CD8-positive, alpha-beta memory T cell (primary cell): ENCODE measurements around the gene RNU6-1. TPM values are rescaled to one million over a fixed set of nuclear protein-coding genes. Genes with fewer than 3 reads are reported as not detected.
A peak's percentile ranks its signal among the peaks of the same experiment; 100 is the strongest.

Experiments
- CTCF ChIA-PET: fragments of 350-600 bp; sonication (Branson Sonifier 250); formaldehyde crosslinking; loops from one replicate; lab custom pipeline; 2021; ENCODE audit warnings: antibody characterized with exemption; lab: Charles Lee
- POLR2A ChIA-PET: fragments of 350-600 bp; sonication (Branson Sonifier 250); formaldehyde crosslinking; loops from one replicate; lab custom pipeline; 2021; ENCODE audit warnings: antibody characterized with exemption; lab: Charles Lee
- DNase-seq, 5 donors: peaks; one replicate each; pipeline versions ENCODE4 v3.0.0 to v3.0.0-alpha.2; 2020 to 2022; ENCODE audit warnings: mixed read lengths in 1 of 5
- H3K27ac ChIP-seq: one replicate; pipeline ENCODE4 v1.7.0; 2013; ENCODE audit warnings: low read depth, mild to moderate bottlenecking, low read length, moderate library complexity
- H3K27me3 ChIP-seq: 2 replicates; pipeline ENCODE4 v1.7.0; 2013; ENCODE audit warnings: low read length, mild to moderate bottlenecking; ENCODE audit not compliant: insufficient read depth, poor library complexity, severe bottlenecking
- H3K36me3 ChIP-seq: 2 replicates; pipeline ENCODE4 v1.7.0; 2013; ENCODE audit warnings: mild to moderate bottlenecking, low read length, moderate library complexity; ENCODE audit not compliant: insufficient read depth
- H3K4me1 ChIP-seq: 2 replicates; pipeline ENCODE4 v1.7.0; 2013; ENCODE audit warnings: mild to moderate bottlenecking, low read length, moderate library complexity; ENCODE audit not compliant: insufficient read depth
- H3K4me3 ChIP-seq: 2 replicates; pipeline ENCODE4 v1.7.0; 2013; ENCODE audit warnings: mild to moderate bottlenecking, low read length
- H3K9me3 ChIP-seq: 2 replicates; pipeline ENCODE4 v1.7.0; 2013; ENCODE audit warnings: mild to moderate bottlenecking, low read length
- H3K27ac Mint-ChIP-seq, 8 donors: one replicate each; pipeline ENCODE4 v1.8.0; 2020 to 2021; ENCODE audit warnings: mixed read lengths in 8 of 8, mild to moderate bottlenecking in 6 of 8, inconsistent platforms in 3 of 8, moderate library complexity in 3 of 8
- H3K27me3 Mint-ChIP-seq, 2 donors: one replicate each; pipeline ENCODE4 v1.8.0; 2020 to 2021; ENCODE audit warnings: mixed read lengths in 2 of 2, mild to moderate bottlenecking in 1 of 2, moderate library complexity in 1 of 2
- H3K36me3 Mint-ChIP-seq, 3 donors: one replicate each; pipeline ENCODE4 v1.8.0; 2020 to 2021; ENCODE audit warnings: mixed read lengths in 3 of 3, inconsistent platforms in 1 of 3, mild to moderate bottlenecking in 1 of 3
- H3K4me1 Mint-ChIP-seq, 3 donors: one replicate each; pipeline ENCODE4 v1.8.0; 2020 to 2021; ENCODE audit warnings: mixed read lengths in 3 of 3, inconsistent platforms in 1 of 3, mild to moderate bottlenecking in 1 of 3
- H3K4me3 Mint-ChIP-seq, 7 donors: one replicate each; pipeline ENCODE4 v1.8.0; 2020 to 2021; ENCODE audit warnings: mixed read lengths in 7 of 7, mild to moderate bottlenecking in 6 of 7, moderate library complexity in 4 of 7, inconsistent platforms in 2 of 7
- H3K9me3 Mint-ChIP-seq, 5 donors: one replicate each; pipeline ENCODE4 v1.8.0; 2020 to 2022; ENCODE audit warnings: mixed read lengths in 5 of 5, mild to moderate bottlenecking in 3 of 5, moderate library complexity in 2 of 5, inconsistent platforms in 1 of 5
- polyA plus RNA-seq: library from polyadenylated mRNA; unstranded; fragments of 300-500 nt; fragmentation: Illumina TruSeq; gene quantifications from one replicate; pipeline ENCODE4 v1.2.3, GENCODE V29; 2021
- total RNA-seq, 2 experiments: library from RNA; stranded (reverse); gene quantifications; one replicate each; pipeline ENCODE4 v1.2.3, GENCODE V29; 2021

RNU6-1 gene
- total and polyA plus RNA-seq, 3 experiments from 2014 or later: not detected

DNA sequence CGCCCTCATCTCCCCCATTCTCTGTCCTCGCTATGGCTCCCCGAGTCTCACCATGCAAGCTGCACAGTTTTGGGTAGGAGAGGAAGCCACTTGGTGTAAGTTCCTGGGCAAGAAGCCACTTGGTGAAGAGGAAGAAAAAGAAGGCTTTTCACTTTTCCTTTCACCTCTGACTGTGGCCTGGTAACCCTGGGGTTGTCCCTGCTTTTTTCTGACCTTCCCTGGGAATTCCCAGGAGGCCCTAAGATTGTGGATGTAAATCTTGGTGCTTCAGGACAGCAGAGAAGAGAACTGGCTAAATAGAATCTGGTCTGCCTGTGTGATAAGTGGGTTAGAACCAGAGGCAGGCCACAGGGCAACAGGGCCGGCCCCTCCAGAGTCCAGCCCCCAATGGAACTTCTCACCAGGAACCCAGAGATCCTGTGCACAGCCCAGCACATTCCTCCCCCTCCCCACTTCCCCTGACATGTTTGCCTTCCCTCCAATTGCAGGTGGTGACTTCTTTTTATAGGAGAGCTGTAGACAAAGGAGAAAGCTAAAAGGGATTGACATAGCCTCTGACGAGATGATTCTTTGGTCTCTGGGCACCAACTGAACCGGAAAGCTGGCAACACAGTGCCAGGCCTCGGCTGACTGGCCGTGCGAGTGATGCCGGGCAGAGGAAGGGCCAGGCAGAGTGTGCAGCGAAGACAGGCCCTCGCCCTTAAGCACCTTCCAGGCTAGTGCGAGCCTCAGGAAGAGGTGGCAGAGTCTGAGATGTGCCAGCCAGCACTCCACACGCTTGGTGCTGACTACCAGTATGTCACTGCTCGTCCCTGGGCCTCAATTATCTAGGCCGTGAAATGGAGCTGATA is 34.0 kb downstream of the RNU6-1 start:
- no peak overlapping the region for H3K27ac ChIP-seq
- DNase-seq: no peak
- H3K9me3 ChIP-seq: no peaks in the 10 kb centered on the region
- CTCF ChIA-PET: no interaction called here
- H3K36me3 ChIP-seq: no peaks in the 10 kb centered on the region
- H3K9me3 Mint-ChIP-seq: no peaks in the 10 kb centered on the region
- no peak overlapping the region for H3K4me3 ChIP-seq
- H3K27me3 ChIP-seq: no peaks in the 10 kb centered on the region
- peaks cover 9 to 39% (median 15%) of the 10 kb centered on the region in 3 donors for H3K36me3 Mint-ChIP-seq
- H3K4me1 ChIP-seq: no peaks in the 10 kb centered on the region
- POLR2A ChIA-PET: no interaction called here
- H3K4me1 Mint-ChIP-seq: no peaks in the 10 kb centered on the region
- peaks cover 0 to 2% of the 10 kb centered on the region in 2 donors for H3K27me3 Mint-ChIP-seq
- H3K4me3 Mint-ChIP-seq: no peak overlapping the region
- H3K27ac Mint-ChIP-seq: no peak overlapping the region

DNA sequence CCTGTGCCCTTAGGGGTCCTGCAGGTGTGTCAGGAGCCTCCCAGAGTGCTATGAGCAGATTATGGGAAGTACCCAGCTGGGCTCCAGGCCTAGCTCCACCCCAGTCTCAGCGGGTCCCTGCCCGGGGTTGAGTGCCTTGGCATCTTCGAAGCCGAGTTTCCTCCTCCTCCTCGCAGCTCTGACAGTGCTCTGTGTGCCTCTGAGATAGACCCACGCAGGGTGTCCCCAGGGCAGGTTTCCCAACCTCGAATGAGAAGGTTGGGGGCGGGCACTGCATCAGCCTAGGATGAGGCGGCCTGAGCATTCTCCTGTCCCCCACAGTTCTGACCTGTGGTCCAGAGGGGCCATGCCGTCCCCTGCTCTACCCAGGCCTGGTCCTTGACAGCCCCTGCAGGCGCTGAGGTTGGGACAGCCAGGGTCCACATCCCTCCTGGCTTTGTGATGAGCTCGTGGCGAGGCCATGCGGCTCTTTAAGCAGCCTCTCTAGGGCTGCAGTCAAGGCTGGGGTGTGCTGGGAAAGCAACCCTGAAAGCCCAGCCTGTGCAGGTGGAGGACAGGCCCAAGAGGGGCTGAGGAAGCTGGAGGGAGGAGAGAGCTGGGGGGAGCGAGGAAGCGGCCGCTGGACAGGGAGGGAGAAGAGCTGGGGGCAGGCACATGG is 34.7 kb downstream of the RNU6-1 start:
- Mint-ChIP-seq H3K4me1 (no peaks in the 10 kb centered on the region), H3K27ac (no peak overlapping the region), H3K27me3 (peaks cover 0 to 2% of the 10 kb centered on the region in 2 donors), H3K4me3 (no peak overlapping the region), H3K36me3 (peaks cover 9 to 41% (median 15%) of the 10 kb centered on the region in 3 donors), H3K9me3 (no peaks in the 10 kb centered on the region)
- Histone ChIP-seq H3K27ac (no peak overlapping the region), H3K4me3 (no peak overlapping the region), H3K36me3 (no peaks in the 10 kb centered on the region), H3K4me1 (no peaks in the 10 kb centered on the region), H3K9me3 (no peaks in the 10 kb centered on the region), H3K27me3 (no peaks in the 10 kb centered on the region)
- no peak for DNase-seq
- ChIA-PET CTCF (no interaction called here), POLR2A (no interaction called here)

DNA sequence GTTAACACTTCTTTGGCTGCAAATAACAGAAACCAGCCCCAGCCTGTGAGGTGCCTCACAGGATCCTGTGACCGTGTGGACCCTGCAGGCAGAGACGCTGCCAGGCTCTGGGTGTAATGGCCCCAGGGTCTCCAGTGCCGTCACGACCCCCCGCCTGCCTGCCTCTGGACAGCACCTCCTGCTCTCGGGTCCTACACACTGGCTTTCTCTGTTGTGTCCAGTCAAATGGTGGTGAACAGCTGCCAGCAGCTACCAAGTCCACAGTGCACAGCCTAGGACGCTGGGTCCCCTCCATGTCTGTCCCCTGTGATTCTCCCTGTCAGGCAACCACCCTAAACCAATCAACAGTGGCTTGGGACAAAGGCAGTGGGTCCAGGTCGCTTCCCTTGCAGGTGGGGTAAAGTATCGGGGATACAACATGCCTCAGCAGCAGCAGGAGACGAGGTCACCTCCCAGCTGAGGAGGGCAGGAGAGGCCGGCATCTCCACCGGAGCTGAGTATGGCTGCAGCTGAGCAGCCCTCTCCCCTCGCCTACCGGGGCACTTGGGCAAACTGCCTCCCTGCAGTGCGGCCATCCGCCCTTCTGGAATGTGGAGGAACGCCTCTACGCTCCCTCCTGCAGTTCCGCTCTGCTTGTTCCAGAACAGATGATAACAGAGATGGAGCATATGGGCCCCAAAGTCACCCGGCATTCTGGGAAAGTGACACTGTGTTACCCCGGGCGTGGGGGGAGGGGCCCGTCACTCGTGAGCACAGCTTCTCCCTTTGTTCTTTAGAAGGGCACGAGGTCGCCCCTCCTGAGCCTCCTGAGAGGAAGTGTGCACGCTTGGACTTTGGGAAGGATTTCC is 35.6 kb downstream of the RNU6-1 start:
- H3K9me3 ChIP-seq: no peaks in the 10 kb centered on the region
- H3K4me1 ChIP-seq: no peaks in the 10 kb centered on the region
- H3K27me3 Mint-ChIP-seq: peaks cover 0 to 2% of the 10 kb centered on the region in 2 donors
- CTCF ChIA-PET: no interaction called here
- no peak for DNase-seq
- no peaks in the 10 kb centered on the region for H3K27me3 ChIP-seq
- H3K9me3 Mint-ChIP-seq: no peaks in the 10 kb centered on the region
- no peak overlapping the region for H3K4me3 Mint-ChIP-seq
- peaks cover 11 to 37% (median 14%) of the 10 kb centered on the region in 3 donors for H3K36me3 Mint-ChIP-seq
- POLR2A ChIA-PET: no interaction called here
- no peak overlapping the region for H3K4me3 ChIP-seq
- peak overlapping the region in 1 of 8 donors; percentile 69 for H3K27ac Mint-ChIP-seq
- H3K27ac ChIP-seq: no peak overlapping the region
- no peaks in the 10 kb centered on the region for H3K4me1 Mint-ChIP-seq
- no peaks in the 10 kb centered on the region for H3K36me3 ChIP-seq

DNA sequence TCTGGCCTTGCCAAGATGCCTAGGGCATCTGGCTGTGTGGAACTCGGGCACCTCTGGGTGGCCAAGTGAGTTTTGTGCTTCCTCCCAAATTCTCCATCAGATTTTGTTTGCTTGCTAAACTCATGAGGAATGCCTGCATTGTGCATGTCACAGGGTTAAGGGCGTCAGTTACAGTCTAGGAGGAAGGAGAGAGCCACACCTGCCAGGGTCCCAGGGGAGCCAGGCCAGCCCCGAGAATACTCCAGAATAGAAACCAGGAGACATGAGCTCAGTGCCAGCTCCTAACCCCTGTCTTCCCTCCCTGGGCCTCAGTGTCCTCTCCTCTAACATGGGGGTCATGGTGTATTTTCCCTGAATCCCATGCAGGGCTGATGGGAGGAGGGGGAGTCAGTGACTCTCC is 36.5 kb downstream of the RNU6-1 start:
- no peak for DNase-seq
- Mint-ChIP-seq H3K9me3 (no peaks in the 10 kb centered on the region), H3K4me1 (no peaks in the 10 kb centered on the region), H3K27me3 (peaks cover 0 to 2% of the 10 kb centered on the region in 2 donors), H3K36me3 (peaks cover 5 to 32% (median 5%) of the 10 kb centered on the region in 3 donors), H3K27ac (no peak overlapping the region), H3K4me3 (no peak overlapping the region)
- H3K27me3 ChIP-seq: no peaks in the 10 kb centered on the region
- no peaks in the 10 kb centered on the region for H3K36me3 ChIP-seq
- no peak overlapping the region for H3K27ac ChIP-seq
- H3K4me3 ChIP-seq: no peak overlapping the region
- H3K4me1 ChIP-seq: no peaks in the 10 kb centered on the region
- POLR2A ChIA-PET: no interaction called here
- CTCF ChIA-PET: no interaction called here
- H3K9me3 ChIP-seq: no peaks in the 10 kb centered on the region

DNA sequence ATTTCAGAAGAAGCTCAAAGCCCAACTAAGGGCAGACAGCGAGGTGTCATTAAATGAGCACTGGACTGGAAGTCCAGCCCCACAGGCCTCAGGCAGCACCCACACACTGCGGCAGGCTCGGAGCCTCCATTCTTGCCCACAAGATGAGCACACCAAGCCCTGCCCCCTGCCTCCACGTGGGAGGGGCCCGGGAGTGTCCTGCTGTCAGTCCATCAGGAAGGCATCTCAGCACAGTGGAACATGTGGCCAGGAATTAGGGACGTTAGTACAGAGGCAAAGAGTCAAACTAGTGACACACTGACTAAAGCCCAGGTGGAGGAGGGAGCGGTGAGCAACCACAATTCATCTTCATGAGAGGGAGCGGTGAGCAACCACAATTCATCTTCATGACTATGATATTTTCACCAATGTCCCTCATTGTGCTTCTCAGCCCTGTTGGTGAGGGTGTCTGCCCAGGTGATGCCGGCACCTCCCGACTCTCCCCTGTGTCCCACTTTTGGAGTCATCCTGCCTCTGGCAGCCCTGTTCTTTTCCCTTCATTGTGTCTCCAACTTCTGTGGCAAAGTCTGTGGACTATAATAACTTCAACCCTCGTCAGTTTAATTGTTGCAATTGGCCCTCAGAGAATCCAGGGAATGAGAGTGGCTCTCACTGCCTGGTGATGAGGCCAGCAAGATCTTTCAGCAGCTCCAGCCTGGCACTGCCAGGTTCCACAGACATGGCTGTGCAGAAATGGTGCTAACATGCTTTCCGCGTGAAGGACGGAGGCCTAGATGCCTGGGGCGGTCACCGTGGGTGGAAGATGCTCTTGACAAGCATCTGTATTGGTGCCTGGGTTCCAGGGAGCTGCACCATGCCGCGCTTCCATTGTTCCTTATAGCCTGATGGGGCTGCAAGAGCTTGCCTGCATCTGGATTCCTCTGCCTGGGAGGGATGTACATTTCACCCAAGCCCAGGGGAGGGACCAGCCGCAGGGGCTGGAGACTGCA is 37.6 kb downstream of the RNU6-1 start:
- H3K4me3 ChIP-seq: no peak overlapping the region
- DNase-seq: no peak
- Mint-ChIP-seq H3K27ac (no peak overlapping the region), H3K4me1 (no peaks in the 10 kb centered on the region), H3K4me3 (no peak overlapping the region), H3K36me3 (peaks cover 3 to 30% (median 4%) of the 10 kb centered on the region in 3 donors), H3K27me3 (no peaks in the 10 kb centered on the region), H3K9me3 (no peaks in the 10 kb centered on the region)
- H3K9me3 ChIP-seq: no peaks in the 10 kb centered on the region
- ChIA-PET CTCF (no interaction called here), POLR2A (no interaction called here)
- no peaks in the 10 kb centered on the region for H3K36me3 ChIP-seq
- H3K27ac ChIP-seq: no peak overlapping the region
- H3K27me3 ChIP-seq: no peaks in the 10 kb centered on the region
- no peaks in the 10 kb centered on the region for H3K4me1 ChIP-seq

DNA sequence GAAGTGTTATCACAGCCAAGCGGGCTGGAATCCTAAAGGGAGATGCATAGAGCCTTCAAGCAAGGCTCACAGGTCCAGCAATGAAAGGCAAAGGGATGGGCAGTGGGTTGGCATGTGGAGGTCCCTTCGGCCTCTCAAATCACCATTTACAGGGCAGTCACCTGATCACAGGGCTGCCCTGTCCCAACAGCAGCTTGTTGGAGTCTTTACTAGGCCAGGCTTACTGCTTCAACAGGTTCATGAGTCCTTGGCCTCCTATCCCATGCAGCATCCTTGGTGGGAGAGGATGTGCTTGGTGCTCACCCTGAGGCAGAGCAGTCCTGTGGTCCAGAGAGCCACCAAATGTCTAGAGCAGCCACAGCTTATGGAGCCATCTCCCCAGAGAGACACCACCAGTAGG is 38.7 kb downstream of the RNU6-1 start:
- Histone ChIP-seq H3K27me3 (no peaks in the 10 kb centered on the region), H3K27ac (no peak overlapping the region), H3K4me1 (no peaks in the 10 kb centered on the region), H3K36me3 (no peaks in the 10 kb centered on the region), H3K9me3 (no peaks in the 10 kb centered on the region), H3K4me3 (no peak overlapping the region)
- CTCF ChIA-PET: no interaction called here
- POLR2A ChIA-PET: no interaction called here
- Mint-ChIP-seq H3K4me3 (no peak overlapping the region), H3K4me1 (no peaks in the 10 kb centered on the region), H3K36me3 (peaks cover 5 to 31% (median 6%) of the 10 kb centered on the region in 3 donors), H3K9me3 (no peaks in the 10 kb centered on the region), H3K27ac (no peak overlapping the region), H3K27me3 (no peaks in the 10 kb centered on the region)
- DNase-seq: no peak

DNA sequence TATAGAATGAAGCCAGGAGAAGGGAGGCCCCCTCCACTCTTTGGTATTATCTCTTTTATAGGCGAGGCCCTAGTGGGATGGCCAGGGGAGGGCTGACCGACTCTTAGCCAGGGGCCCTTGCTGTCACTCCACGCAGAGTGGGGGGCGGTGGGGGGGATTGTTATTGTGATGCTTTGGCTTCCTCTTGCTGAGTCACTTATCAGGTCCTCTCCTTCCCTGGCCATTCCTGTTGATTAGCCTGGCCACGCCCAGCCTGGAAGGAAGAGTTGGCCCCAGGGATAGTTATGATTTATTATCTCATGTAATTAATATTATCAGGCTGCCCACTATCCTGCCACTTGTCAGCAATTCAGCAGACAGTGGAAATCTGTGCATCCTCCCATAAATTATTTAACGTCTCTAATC is 40.0 kb downstream of the RNU6-1 start:
- Histone ChIP-seq H3K4me3 (no peak overlapping the region), H3K27ac (no peak overlapping the region), H3K27me3 (no peaks in the 10 kb centered on the region), H3K9me3 (no peaks in the 10 kb centered on the region), H3K4me1 (no peaks in the 10 kb centered on the region), H3K36me3 (no peaks in the 10 kb centered on the region)
- ChIA-PET POLR2A (no interaction called here), CTCF (no interaction called here)
- H3K9me3 Mint-ChIP-seq: peaks cover 5 to 10% (median 7%) of the 10 kb centered on the region in 5 donors
- H3K27me3 Mint-ChIP-seq: no peaks in the 10 kb centered on the region
- no peak overlapping the region for H3K27ac Mint-ChIP-seq
- H3K4me1 Mint-ChIP-seq: no peaks in the 10 kb centered on the region
- no peak for DNase-seq
- H3K4me3 Mint-ChIP-seq: no peak overlapping the region
- H3K36me3 Mint-ChIP-seq: peaks cover 8 to 31% (median 20%) of the 10 kb centered on the region in 3 donors
